CD4-positive, alpha-beta memory T cell (primary cell): ENCODE results near the gene DDIAS. TPM values are rescaled to one million over a fixed set of nuclear protein-coding genes. Genes with fewer than 3 reads are reported as not detected.

Experiments used
- CTCF ChIA-PET: fragments of 350-600 bp; sonication (Branson Sonifier 250); formaldehyde crosslinking; loops from one replicate; lab custom pipeline; 2021; ENCODE audit warnings: inconsistent platforms; ENCODE audit not compliant: partially characterized antibody; lab: Charles Lee
- POLR2A ChIA-PET: fragments of 350-600 bp; sonication (Branson Sonifier 250); formaldehyde crosslinking; loops from one replicate; lab custom pipeline; 2021; ENCODE audit not compliant: partially characterized antibody; lab: Charles Lee
- DNase-seq, 5 donors: peaks; one replicate each; pipeline versions ENCODE4 v3.0.0 to v3.0.0-alpha.2; 2020 to 2022; ENCODE audit warnings: mixed read lengths in 1 of 5
- H3K27ac ChIP-seq: one replicate; pipeline ENCODE4 v1.7.0; 2013; ENCODE audit warnings: low read depth, low read length
- H3K27me3 ChIP-seq: 2 replicates; pipeline ENCODE4 v1.7.0; 2013; ENCODE audit warnings: mild to moderate bottlenecking, low read length, moderate library complexity; ENCODE audit not compliant: insufficient read depth
- H3K36me3 ChIP-seq: 2 replicates; pipeline ENCODE4 v1.7.0; 2013; ENCODE audit warnings: mild to moderate bottlenecking, low read length, moderate library complexity; ENCODE audit not compliant: insufficient read depth
- H3K4me1 ChIP-seq: 2 replicates; pipeline ENCODE4 v1.7.0; 2013; ENCODE audit warnings: mild to moderate bottlenecking, low read length, moderate library complexity; ENCODE audit not compliant: insufficient read depth
- H3K4me3 ChIP-seq, 2 donors: one replicate each; pipeline ENCODE4 v1.7.0; 2013; ENCODE audit warnings: low read length in 2 of 2, mild to moderate bottlenecking in 1 of 2
- H3K9me3 ChIP-seq, 2 donors: one replicate each; pipeline ENCODE4 v1.7.0; 2013; ENCODE audit warnings: low read length in 2 of 2, control low read depth in 1 of 2; ENCODE audit not compliant: control insufficient read depth in 1 of 2
- H3K27ac Mint-ChIP-seq, 7 donors: one replicate each; pipeline ENCODE4 v1.8.0; 2020 to 2021; ENCODE audit warnings: mixed read lengths in 7 of 7, mild to moderate bottlenecking in 6 of 7, inconsistent platforms in 3 of 7, moderate library complexity in 3 of 7
- H3K27me3 Mint-ChIP-seq, 2 donors: one replicate each; pipeline ENCODE4 v1.8.0; 2020 to 2021; ENCODE audit warnings: mixed read lengths in 2 of 2
- H3K36me3 Mint-ChIP-seq, 2 donors: one replicate each; pipeline ENCODE4 v1.8.0; 2020 to 2021; ENCODE audit warnings: mixed read lengths in 2 of 2, inconsistent platforms in 1 of 2, mild to moderate bottlenecking in 1 of 2
- H3K4me1 Mint-ChIP-seq, 4 donors: one replicate each; pipeline ENCODE4 v1.8.0; 2020 to 2021; ENCODE audit warnings: mixed read lengths in 4 of 4, mild to moderate bottlenecking in 1 of 4
- H3K4me3 Mint-ChIP-seq, 8 donors: one replicate each; pipeline ENCODE4 v1.8.0; 2020 to 2021; ENCODE audit warnings: mixed read lengths in 8 of 8, mild to moderate bottlenecking in 7 of 8, moderate library complexity in 6 of 8, inconsistent platforms in 3 of 8
- H3K9me3 Mint-ChIP-seq, 8 donors: one replicate each; pipeline ENCODE4 v1.8.0; 2020 to 2021; ENCODE audit warnings: mixed read lengths in 8 of 8, mild to moderate bottlenecking in 5 of 8, inconsistent platforms in 3 of 8, moderate library complexity in 1 of 8
- intact Hi-C: fragments of 100-400 bp; cut with micrococcal nuclease; formaldehyde crosslinking; loops from one replicate; pipeline ENCODE4 v1.15.1; 2023
- polyA plus RNA-seq, 2 donors: library from polyadenylated mRNA; unstranded; fragments of 300-500 nt; fragmentation: Illumina TruSeq; gene quantifications; one replicate each; pipeline ENCODE4 v1.2.3, GENCODE V29; 2021
- total RNA-seq, 2 experiments: library from RNA; stranded (reverse); gene quantifications; one replicate each; pipeline ENCODE4 v1.2.3, GENCODE V29; 2021

Gene DDIAS
- total and polyA plus RNA-seq, 4 experiments from 2014 or later, result 0.67 to 2.4 (median 0.86) TPM; not detected in 1

DNA sequence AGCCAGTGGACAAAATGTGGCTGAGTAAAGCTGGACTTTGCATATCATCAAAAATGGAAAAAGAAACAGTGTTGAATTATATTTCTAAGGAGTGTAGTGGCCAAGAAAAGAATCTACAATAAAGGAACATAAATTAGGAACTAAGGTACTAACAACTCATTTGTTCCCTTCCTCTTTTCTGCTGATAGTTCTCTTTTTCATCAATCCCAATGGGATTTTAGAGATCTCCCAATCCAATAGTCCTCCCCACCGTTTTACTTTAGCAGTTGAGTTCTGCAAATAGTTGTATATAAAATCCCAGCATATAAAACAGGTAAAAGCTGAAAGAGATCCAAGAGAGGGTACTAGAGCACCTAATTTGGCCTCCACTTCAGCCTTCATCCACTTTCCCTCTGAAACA lies 3.3 kb upstream of the DDIAS start:
- no peak for DNase-seq
- ChIA-PET CTCF (interaction anchor here (1.1 to 11.8 kb wide), 2 partner anchors 30 to 352 kb away, joined by 4 to 107 read pairs; no protein-coding TSS in a partner anchor), POLR2A (interaction anchor here (0.6 to 1.0 kb wide), 2 partner anchors 20 to 387 kb away, joined by 3 read pairs; no protein-coding TSS in a partner anchor)
- Mint-ChIP-seq H3K9me3 (peaks cover 0 to 1% (median 0%) of the 10 kb centered on the region in 8 donors), H3K27ac (peak overlapping the region in 2 of 7 donors; percentile 50 to 63), H3K4me3 (peak overlapping the region in 1 of 8 donors; percentile 6), H3K36me3 (peaks cover 0 to 8% of the 10 kb centered on the region in 2 donors), H3K4me1 (peaks cover 15 to 45% (median 36%) of the 10 kb centered on the region in 4 donors), H3K27me3 (no peaks in the 10 kb centered on the region)
- H3K4me1 ChIP-seq, result peaks cover 29% of the 10 kb centered on the region
- no peak overlapping the region for H3K4me3 ChIP-seq
- H3K36me3 ChIP-seq, result no peaks in the 10 kb centered on the region
- H3K9me3 ChIP-seq, result no peaks in the 10 kb centered on the region
- H3K27me3 ChIP-seq, result no peaks in the 10 kb centered on the region
- intact Hi-C loops, result no loop called here
- H3K27ac ChIP-seq, result no peak overlapping the region

DNA sequence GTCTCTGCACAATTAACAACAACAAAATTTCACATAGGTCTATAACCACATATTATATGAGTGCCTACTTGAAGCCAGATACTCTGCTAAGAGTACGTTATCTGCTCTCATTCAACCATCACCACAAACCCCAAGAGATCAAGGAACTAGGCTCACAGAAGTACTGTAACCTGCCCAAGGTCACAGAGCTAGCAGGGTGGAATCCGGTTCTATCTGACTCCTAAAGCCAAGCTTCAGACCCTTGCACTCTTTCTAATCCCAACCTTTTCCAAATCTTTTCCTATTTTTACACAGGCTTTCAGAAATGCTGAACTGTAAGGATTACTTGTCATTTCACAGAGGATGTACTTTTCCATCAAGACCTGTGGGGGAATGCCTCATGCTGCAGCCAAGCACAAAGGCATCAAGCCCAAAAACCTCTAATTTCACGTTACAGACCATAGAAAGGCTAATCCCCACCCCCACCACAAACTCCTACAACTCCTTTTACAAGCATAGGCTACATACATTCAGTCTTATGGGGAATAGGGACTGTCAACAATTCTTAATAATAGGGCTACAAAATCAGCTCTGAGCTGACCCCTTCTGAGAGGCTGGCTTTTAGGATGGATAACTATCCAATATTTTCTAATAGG lies 2.2 kb upstream of the DDIAS start:
- Histone ChIP-seq H3K27ac (peak overlapping the region; percentile 92), H3K27me3 (no peaks in the 10 kb centered on the region), H3K9me3 (no peaks in the 10 kb centered on the region), H3K4me3 (peak overlapping the region; percentile 67 to 82), H3K4me1 (peaks cover 29% of the 10 kb centered on the region), H3K36me3 (no peaks in the 10 kb centered on the region)
- intact Hi-C loops, result no loop called here
- ChIA-PET POLR2A (interaction anchor here (1.3 to 3.6 kb wide), 9 partner anchors 9 to 295 kb away, joined by 3 to 124 read pairs (median 16); partner anchors contain the start of genes ANKRD42, PCF11 and RAB30), CTCF (interaction anchor here (1.4 to 11.8 kb wide), 6 partner anchors 31 to 387 kb away, joined by 3 to 107 read pairs (median 14); partner anchors contain the start of gene CCDC90B)
- H3K27ac Mint-ChIP-seq, result peak overlapping the region; percentile 95 to 100 (median 100)
- no peaks in the 10 kb centered on the region for H3K27me3 Mint-ChIP-seq
- peak; percentile 38 to 66 (median 53) for DNase-seq
- peaks cover 15 to 45% (median 36%) of the 10 kb centered on the region in 4 donors for H3K4me1 Mint-ChIP-seq
- H3K4me3 Mint-ChIP-seq, result peak overlapping the region; percentile 95 to 100 (median 98)
- peaks cover 0 to 1% (median 0%) of the 10 kb centered on the region in 8 donors for H3K9me3 Mint-ChIP-seq
- H3K36me3 Mint-ChIP-seq, result peaks cover 0 to 8% of the 10 kb centered on the region in 2 donors

DNA sequence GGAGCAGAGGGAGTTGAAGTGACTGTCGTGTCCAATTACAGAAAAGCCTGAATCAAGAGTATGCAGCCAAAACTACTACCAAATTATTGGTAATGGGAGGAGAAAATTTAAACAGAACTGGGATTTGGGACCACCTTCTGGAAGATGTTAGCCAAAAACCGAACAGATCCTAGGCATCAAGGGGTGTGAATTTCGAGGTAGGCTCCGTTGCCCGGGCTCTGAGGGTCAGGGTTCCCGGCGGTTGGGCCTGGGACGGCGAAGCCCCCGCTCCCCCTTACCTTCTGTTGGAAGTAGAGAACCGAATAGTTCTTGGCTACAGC lies 1.6 kb upstream of the DDIAS start:
- Mint-ChIP-seq H3K27me3 (no peaks in the 10 kb centered on the region), H3K27ac (peak overlapping the region; percentile 95 to 100 (median 100)), H3K9me3 (peaks cover 0 to 1% (median 0%) of the 10 kb centered on the region in 8 donors), H3K36me3 (peaks cover 0 to 8% of the 10 kb centered on the region in 2 donors), H3K4me1 (peaks cover 15 to 45% (median 36%) of the 10 kb centered on the region in 4 donors), H3K4me3 (peak overlapping the region; percentile 95 to 100 (median 98))
- Histone ChIP-seq H3K4me3 (peak overlapping the region; percentile 67 to 82), H3K4me1 (peaks cover 29% of the 10 kb centered on the region), H3K27ac (peak overlapping the region; percentile 92), H3K9me3 (no peaks in the 10 kb centered on the region), H3K27me3 (no peaks in the 10 kb centered on the region), H3K36me3 (no peaks in the 10 kb centered on the region)
- intact Hi-C loops, result loop anchor here (1.0 to 2.0 kb wide), 2 partner anchors 25 to 33 kb away; no protein-coding TSS in a partner anchor
- ChIA-PET POLR2A (interaction anchor here (0.6 to 3.6 kb wide), 25 partner anchors 9 to 385 kb away, joined by 3 to 124 read pairs (median 10); partner anchors contain the start of genes ANKRD42, CCDC90B, PCF11 and RAB30), CTCF (interaction anchor here (0.6 to 11.8 kb wide), 11 partner anchors 26 to 393 kb away, joined by 3 to 107 read pairs (median 4); partner anchors contain the start of genes CCDC90B and PCF11)
- DNase-seq, result peak in 1 of 5 donors; percentile 40

DNA sequence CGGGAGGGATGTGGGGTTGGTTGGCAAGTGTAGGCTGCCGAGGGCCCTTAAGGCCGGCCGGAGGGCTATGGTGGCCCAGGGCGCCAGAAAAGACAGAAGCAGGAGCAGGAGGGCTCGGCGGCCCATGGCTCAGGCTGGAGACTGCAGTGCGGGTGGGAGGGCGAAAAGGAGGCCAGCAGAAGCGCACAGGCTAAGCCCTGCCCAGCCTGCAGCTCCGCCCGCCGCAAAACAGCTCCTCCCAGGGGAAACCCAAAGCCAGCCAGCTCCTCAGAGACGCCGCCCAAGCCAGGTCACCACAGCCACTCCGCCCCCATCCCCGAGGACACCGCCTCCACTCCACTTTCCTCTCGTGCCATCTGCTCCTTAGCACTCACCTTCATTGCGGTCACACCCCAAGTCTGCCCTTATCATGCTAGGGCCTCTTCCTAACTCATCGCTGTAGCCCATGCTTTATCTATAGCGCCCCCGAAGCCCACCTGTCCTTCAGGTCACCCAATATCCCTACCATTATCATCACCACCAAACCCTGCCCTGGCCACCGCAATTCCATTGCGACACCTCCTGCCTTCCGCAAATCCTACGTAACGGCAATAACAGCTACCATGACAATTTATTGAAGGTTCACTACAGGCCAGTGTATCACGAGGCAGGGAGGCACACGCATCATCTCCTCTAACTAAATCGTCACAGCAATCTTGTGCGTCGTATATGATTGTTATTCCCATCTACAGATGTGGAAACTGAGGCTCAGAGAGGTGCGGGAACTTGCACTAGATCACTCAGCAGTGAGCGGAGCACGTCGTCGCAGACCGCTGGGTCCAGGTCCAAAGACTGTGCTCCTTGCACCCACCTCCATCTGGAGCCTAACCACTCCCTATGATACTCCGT lies 1.0 kb upstream of the DDIAS start, which contains the start of gene PRCP:
TSS of gene PRCP (minus strand) at position 154 of the 888 bp plus-strand sequence. CDS start at position 126, 28 bp downstream.
- peak; percentile 90 to 98 (median 94) for DNase-seq
- H3K4me3 ChIP-seq, result peak within 1 kb of the TSS; percentile 67 to 82
- intact Hi-C loops, result loop anchor here (1.0 to 2.0 kb wide), 7 partner anchors 26 to 386 kb away; partner anchors contain the start of genes ANKRD42, CCDC90B and RAB30
- Mint-ChIP-seq H3K4me1 (peaks cover 14 to 40% (median 34%) of the 10 kb centered on the region in 4 donors), H3K27ac (peak within 1 kb of the TSS; percentile 95 to 100 (median 100)), H3K36me3 (peaks cover 0 to 8% of the 10 kb centered on the region in 2 donors), H3K27me3 (no peaks in the 10 kb centered on the region), H3K9me3 (peaks cover 0 to 1% (median 0%) of the 10 kb centered on the region in 8 donors), H3K4me3 (peak within 1 kb of the TSS; percentile 95 to 100 (median 98))
- no peaks in the 10 kb centered on the region for H3K27me3 ChIP-seq
- H3K9me3 ChIP-seq, result no peaks in the 10 kb centered on the region
- ChIA-PET POLR2A (interaction anchor here (0.6 to 3.6 kb wide), 39 partner anchors 10 to 385 kb away, joined by 3 to 124 read pairs (median 5); partner anchors contain the start of genes ANKRD42, CCDC90B, PCF11 and RAB30), CTCF (interaction anchor here (0.6 to 11.8 kb wide), 19 partner anchors 11 to 392 kb away, joined by 3 to 107 read pairs (median 4); partner anchors contain the start of genes CCDC90B and PCF11)
- peaks cover 29% of the 10 kb centered on the region for H3K4me1 ChIP-seq
- H3K36me3 ChIP-seq, result no peaks in the 10 kb centered on the region
- peak within 1 kb of the TSS; percentile 92 for H3K27ac ChIP-seq

DNA sequence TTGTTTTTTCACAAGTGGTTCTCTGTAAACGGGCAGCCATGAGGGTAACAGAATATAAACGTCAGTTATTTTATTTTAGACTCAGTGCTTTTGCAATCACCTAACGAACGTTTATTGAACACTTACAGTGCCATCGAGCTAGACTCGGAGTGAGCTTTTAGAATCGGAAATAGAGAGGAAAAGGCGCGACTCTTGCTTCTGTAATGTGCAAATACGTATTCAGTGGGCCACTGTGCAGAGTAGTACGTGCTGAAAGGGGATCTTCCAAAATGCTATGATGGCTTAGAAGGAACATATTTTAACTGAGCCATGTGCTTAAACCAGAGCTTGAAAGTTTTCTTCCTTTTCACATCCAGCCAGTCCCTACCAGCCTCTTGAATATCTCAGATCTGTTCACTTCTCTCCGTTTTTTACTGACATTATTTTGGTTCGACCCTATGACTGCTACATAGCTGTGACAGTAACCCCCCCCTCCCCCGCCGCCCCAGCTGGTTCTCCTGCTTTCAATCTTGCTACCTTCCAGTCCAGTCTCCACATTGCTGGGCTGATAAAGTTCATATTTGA lies 468 bp downstream of the DDIAS start:
- Histone ChIP-seq H3K36me3 (no peaks in the 10 kb centered on the region), H3K4me3 (peak overlapping the region in 1 of 2 donors; percentile 82), H3K9me3 (no peaks in the 10 kb centered on the region), H3K27ac (peak overlapping the region; percentile 92), H3K4me1 (peaks cover 37% of the 10 kb centered on the region), H3K27me3 (no peaks in the 10 kb centered on the region)
- Mint-ChIP-seq H3K9me3 (peaks cover 0 to 1% (median 0%) of the 10 kb centered on the region in 8 donors), H3K27ac (peak overlapping the region; percentile 95 to 100 (median 100)), H3K4me1 (peaks cover 17 to 44% (median 36%) of the 10 kb centered on the region in 4 donors), H3K27me3 (no peaks in the 10 kb centered on the region), H3K36me3 (peaks cover 0 to 8% of the 10 kb centered on the region in 2 donors), H3K4me3 (peak overlapping the region; percentile 95 to 100 (median 98))
- POLR2A ChIA-PET, result interaction anchor here (0.7 to 3.6 kb wide), 31 partner anchors 8 to 383 kb away, joined by 3 to 124 read pairs (median 5); partner anchors contain the start of genes ANKRD42, CCDC90B, PCF11 and RAB30
- intact Hi-C loops, result loop anchor here (1.0 to 2.0 kb wide), 6 partner anchors 27 to 384 kb away; partner anchors contain the start of genes ANKRD42, CCDC90B and RAB30
- no peak for DNase-seq
- CTCF ChIA-PET, result interaction anchor here (0.9 to 11.8 kb wide), 18 partner anchors 9 to 390 kb away, joined by 3 to 107 read pairs (median 4); partner anchors contain the start of genes CCDC90B and PCF11

DNA sequence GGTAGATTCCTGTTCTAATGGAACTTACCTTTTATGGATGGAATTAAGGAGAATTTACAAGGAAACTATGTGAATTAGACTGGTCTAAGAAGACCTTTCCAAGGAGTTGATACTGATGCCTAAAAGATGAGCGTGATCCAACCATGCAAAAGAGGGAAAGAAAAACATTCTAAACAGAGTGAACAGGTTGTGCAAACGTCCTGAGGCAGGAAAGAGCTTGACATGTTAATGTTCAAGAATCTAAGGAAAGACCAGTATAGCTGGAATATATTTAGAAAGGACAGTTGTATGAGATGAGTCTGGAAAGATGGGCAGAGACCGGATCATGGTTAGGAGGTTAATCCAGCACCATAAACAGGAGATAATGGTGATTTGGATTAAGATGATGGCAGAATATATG lies 1.3 kb downstream of the DDIAS start:
- Histone ChIP-seq H3K4me3 (no peak overlapping the region), H3K4me1 (peaks cover 39% of the 10 kb centered on the region), H3K9me3 (no peaks in the 10 kb centered on the region), H3K36me3 (no peaks in the 10 kb centered on the region), H3K27ac (no peak overlapping the region), H3K27me3 (no peaks in the 10 kb centered on the region)
- Mint-ChIP-seq H3K36me3 (peaks cover 0 to 8% of the 10 kb centered on the region in 2 donors), H3K27ac (peak overlapping the region in 5 of 7 donors; percentile 0 to 100 (median 49)), H3K4me1 (peaks cover 20 to 44% (median 34%) of the 10 kb centered on the region in 4 donors), H3K4me3 (peak overlapping the region in 3 of 8 donors; percentile 1 to 97 (median 62)), H3K9me3 (peaks cover 0 to 1% (median 0%) of the 10 kb centered on the region in 8 donors), H3K27me3 (no peaks in the 10 kb centered on the region)
- DNase-seq, result no peak
- ChIA-PET POLR2A (no interaction called here), CTCF (interaction anchor here (1.0 to 11.8 kb wide), 4 partner anchors 18 to 347 kb away, joined by 3 to 107 read pairs (median 6); no protein-coding TSS in a partner anchor)
- intact Hi-C loops, result no loop called here
